Erythroblast (primary cell): Measurements from ENCODE around the gene TAB2.

ENCODE experiments used
- GATA1 ChIP-seq: IDR thresholded peaks from 2 replicates; pipeline ENCODE4 v1.6.1; 2011; ENCODE audit warnings: low read depth, mild to moderate bottlenecking, control low read depth, low read length, moderate library complexity
- POLR2A ChIP-seq: IDR thresholded peaks from 2 replicates; pipeline ENCODE4 v1.6.1; 2011; ENCODE audit warnings: mild to moderate bottlenecking, low read length

DNA sequence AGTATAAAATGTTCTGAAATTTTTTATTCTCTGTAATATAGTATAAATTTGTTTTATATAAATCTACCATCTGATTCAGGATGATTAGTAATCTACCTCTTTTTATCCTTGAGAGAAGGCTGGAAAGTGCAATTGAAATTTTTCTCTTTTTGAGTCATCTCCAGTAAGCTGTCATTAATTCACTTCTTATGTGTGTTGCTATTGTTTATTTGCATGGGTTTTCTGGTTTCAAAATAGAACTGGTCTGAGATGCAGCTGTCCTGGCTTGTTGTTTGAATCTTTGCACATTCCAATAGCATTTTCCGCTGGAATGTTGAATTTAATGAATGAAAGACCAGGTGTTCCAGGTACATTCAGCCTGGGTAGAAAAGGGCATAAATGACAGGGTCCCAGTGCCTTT is 24.3 kb upstream of the TAB2 start:
- TF ChIP-seq POLR2A (no peak), GATA1 (no peak)
